Skeletal muscle cell (primary cell): ENCODE measurements around the gene TRIM2.
A peak's percentile ranks its signal among the peaks of the same experiment; 100 is the strongest.

Experiments used
- DNase-seq: peaks from one replicate; pipeline ENCODE4 v3.0.0-alpha.2; 2010; ENCODE audit warnings: low read depth
- H3K4me3 ChIP-seq: 2 replicates; pipeline ENCODE4 v1.5.1; 2011; ENCODE audit warnings: low read depth, mild to moderate bottlenecking, control low read depth, low read length, moderate library complexity

The TRIM2 gene

DNA sequence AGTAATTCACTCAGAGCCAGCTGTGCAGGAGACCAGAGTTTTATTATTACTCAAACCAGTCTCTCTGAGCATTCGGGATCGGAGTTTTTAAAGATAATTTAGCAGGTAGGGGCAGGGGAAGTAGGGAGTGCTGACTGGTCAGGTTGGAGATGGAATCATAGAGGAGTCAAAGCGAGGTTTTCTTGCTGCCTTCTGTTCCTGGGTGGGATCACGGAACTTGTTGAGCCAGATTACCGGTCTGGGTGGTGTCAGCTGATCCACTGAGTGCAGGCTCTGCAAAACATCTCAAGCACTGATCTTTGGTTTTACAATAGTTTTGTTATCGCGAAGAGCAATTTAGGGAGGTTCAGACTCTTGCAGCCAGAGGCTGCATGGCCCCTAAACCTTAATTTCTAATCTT, 63.6 kb downstream of the TRIM2 start:
- H3K4me3 ChIP-seq, result no peak overlapping the region
- no peak for DNase-seq

DNA sequence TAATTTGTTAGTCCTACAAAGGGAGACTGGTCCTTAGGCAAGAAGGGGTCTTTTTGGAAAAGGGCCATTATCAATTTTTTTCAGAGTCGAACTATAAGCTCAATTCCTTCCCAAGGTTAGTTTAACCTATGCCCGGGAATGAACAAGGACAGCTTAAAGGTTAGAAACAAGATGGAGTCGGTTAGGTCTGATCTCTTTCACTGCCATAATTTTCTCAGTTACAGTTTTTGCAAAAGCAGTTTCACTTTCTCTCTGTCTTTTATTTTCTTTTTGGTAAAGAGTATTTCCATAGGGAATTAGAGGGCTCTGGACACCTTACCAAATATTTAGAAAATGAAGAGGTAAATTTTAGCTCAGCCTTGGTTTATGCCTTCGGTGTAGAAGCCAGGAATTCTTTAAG, 64.1 kb downstream of the TRIM2 start:
- DNase-seq, result no peak
- no peak overlapping the region for H3K4me3 ChIP-seq

DNA sequence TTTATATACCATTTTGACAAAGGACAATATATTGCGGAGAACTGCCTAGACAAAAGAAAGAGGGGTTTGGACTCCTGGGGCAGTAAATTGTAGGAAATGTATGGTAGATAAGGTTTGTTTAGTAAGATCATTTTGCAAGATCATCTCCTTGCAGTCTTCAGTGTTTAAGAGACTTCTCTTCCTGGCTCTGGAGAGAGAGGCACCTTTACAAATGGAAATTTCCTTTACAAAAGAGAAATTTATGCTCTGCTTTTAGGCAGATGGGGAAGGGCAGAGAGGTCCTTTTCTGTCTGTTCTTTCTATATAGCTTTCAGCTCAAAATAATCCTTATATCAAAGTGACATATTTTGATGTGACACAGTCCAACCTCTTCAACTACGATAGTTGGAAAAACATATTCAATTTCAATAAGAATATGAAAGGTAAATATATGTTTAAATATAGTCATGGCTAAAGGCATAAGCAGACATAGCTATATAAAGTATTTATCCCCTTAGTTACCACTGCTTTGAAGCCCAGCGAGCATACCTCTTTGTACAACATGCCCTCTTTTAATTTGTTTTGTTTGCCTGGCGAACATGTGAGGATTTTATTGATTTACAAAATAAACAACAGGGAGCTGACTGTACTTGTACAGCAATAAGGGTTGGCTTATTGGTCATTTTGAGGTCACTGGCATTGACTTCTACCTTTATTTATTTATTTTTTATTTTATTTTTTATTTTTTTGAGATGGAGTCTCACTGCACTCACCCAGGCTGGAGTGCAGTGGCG, 65.2 kb downstream of the TRIM2 start:
- H3K4me3 ChIP-seq, result no peak overlapping the region
- DNase-seq, result no peak

DNA sequence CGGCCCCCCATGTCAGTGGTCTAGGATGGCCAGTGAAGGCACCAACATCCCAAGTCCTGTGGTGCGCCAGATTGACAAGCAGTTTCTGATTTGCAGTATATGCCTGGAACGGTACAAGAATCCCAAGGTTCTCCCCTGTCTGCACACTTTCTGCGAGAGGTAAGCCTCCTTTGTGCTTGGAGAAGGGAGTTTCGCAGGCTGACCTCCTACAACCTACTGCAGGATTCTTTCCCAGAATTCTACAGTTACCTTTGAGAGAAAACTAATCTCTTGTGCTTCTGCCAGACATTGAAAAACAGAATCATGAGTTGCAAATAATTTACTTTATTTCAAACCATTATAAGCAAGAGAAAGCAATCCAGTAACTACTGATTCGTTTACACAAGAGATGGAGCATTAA, 66.1 kb downstream of the TRIM2 start:
- no peak overlapping the region for H3K4me3 ChIP-seq
- DNase-seq, result no peak

DNA sequence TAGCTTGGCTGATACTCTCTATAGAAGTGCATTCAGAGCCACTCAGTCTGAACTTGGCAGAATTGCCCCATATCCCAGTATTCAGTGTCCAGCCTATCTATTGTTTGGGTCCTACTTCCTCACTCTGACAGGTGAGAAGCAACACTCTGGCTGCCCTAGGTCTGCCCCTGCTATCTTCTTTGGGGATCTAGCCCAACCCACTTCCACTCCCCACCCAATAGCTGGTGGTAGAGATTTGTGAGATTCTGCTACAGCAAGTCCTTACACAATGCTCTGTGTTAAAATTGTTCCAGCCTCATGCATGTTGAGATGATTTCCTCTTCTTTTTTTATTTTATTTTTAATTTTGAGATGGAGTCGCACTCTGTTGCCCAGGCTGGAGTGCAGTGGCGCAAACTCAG, 67.6 kb downstream of the TRIM2 start:
- DNase-seq, result no peak
- H3K4me3 ChIP-seq, result no peak overlapping the region

DNA sequence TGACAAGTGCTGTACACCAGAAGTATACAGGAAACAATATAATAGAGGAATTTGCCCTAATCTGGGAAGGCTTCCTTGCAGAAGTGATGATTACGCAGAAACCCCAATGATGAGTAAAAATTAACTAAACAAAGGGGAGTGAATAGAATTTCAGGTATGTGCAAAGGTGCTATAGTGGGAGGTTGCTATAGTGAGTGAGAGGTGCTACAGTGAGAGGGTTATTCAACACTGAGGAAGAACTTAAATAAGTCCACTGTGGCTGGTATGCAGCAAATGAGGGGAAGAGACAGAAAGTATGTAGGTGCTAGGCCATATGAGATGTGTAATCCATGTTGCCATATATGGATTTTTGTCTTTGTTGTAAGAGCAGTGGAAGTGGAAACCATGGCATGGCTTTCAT, 69.5 kb downstream of the TRIM2 start:
- no peak for DNase-seq

DNA sequence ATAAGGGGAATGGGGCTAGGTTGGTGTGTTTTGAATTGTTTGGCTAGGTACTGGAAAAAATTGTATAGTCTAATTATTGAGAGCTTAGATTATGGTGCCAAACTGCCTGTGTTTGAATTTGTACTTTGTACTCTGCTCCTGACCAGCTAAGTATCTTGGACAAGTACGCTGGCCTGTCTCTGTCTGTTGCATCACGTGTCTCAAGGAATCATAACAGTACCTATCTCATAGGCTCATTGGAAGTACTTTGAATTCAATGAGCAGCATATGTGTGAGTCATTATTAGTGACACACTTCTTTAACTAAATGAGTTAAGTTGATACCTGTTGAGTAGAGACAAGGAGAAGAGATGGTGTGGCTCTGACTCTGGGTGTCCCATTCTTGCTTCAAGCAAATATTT, 70.7 kb downstream of the TRIM2 start:
- H3K4me3 ChIP-seq, result no peak overlapping the region
- no peak for DNase-seq

More for the DNA sequence above, 69.5 kb downstream of the TRIM2 start:
- no peak overlapping the region for H3K4me3 ChIP-seq

DNA sequence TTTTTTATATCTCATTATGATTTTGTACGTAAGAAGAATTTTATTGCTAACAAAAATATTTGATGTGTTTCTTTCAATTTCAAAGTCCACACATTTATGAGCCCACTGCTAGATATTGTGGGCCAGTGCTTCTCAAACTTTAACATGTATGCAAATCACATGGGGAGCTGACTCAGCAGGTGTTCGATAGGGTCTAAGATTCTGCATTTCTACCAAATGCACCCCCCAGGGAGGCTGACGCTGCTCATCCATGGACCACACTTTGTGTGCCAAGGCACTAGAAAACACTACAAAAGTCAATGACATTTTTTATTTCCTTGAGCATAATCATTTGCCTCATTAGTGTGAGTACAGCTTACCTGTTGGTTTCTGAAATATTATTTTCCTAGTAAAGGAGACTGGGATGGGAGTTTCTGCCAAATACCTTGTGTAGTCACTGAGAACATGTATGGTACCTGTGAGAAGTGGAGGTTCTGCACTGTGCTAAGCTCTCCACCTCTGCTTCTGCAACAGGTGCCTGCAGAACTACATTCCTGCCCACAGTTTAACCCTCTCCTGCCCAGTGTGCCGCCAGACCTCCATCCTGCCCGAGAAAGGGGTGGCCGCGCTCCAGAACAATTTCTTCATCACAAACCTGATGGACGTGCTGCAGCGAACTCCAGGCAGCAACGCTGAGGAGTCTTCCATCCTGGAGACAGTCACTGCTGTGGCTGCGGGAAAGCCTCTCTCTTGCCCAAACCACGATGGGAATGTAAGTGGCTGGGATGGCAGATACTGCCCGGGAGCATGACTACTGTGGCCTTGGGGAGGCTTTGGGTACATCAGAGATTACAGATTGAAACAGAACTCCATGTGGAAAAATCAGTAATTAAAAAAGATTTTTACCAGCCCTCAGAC, 71.4 kb downstream of the TRIM2 start:
- H3K4me3 ChIP-seq, result no peak overlapping the region
- DNase-seq, result no peak

DNA sequence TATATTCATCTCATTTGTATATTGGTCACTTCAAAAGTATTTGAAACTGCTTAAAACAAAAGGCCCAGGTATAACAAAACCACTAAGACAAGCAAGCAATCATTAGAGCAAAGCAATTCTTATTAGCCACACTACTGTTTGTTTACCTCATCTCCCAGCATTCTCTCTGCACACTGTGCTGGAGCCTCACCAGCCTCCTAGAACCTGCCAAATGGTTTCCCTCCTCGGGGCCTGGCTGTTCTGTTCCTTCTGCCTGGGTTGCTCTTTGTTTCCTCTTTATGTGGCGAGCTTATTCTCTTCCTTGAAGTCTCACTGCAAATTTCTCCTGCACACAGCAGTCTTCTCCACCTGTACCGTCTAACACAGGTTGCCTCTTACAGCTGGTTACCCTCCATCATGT, 72.7 kb downstream of the TRIM2 start:
- no peak overlapping the region for H3K4me3 ChIP-seq
- no peak for DNase-seq

DNA sequence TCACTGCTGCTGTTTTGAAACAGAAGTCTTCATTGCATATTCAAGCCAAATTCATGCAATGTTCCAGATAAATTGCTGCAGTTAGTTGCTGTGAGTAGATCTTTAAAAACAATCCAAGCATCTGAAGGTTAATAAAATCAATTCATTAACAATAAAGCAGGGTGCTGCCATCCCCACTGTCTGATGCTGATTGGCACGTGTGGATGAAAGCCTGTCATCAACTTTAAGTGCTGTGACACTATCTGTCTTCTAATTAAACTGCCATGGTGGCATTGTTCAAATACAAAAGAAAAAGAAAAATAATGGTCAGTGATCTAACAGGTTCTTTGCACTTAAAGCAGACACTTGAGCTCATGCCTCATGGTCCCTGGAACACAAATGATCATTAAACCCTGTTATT, 77.2 kb downstream of the TRIM2 start:
- no peak overlapping the region for H3K4me3 ChIP-seq
- DNase-seq, result no peak

DNA sequence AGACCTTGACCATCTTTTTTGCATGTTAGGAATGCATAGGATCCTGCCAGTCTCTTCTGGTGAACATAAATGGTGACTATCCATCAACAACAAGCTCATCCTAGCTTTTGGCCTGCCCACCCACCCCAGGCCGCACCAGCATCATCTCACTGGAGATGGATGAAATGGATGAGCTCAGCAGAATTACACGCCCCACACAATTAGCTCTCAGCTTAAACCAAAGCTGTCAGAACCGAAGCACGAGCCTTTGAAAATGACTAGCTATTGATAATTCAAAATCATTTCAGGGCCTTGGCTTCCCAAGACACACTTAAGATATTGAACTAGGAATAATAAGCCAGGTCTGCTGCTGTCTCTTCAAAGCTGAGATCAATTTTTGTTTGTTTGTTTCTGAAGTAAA, 77.8 kb downstream of the TRIM2 start:
- DNase-seq, result no peak
- no peak overlapping the region for H3K4me3 ChIP-seq

DNA sequence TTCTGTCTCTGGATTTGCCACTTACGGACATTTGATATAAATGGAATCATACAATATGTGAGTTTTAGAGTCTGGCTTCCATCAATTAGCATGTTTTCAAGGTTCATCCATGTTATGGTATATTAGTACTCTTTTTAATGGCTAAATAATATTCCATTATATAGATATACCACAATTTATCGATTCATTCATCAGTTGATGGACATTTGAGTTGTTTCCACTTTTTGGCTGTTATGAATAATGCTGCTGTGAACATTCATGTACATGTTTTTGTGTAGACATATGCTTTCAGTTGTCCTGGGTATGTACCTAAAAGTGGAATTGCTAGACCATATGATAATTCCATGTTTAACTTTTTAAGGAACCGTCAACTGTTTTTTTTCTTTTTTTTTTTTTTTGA, 79.0 kb downstream of the TRIM2 start:
- no peak for DNase-seq
- no peak overlapping the region for H3K4me3 ChIP-seq

DNA sequence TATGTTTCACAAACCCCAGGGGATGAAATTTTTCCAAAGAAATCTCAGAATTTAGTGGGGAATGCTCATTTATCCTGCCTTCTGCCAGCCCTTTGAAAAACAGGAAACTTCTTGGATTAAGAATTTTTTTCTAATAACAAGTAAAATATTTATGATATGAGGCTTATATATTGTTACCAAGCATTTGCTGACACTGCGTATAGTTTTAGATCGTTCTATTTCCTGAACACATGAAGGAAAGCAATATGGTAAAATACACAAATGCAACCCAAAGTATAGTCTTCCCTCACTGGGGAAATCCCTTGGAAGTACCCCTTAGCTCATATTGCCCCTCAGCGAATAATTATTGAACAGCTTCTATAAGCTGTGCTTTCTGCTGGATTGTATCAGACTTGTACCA, 85.9 kb downstream of the TRIM2 start:
- no peak for DNase-seq
- no peak overlapping the region for H3K4me3 ChIP-seq

DNA sequence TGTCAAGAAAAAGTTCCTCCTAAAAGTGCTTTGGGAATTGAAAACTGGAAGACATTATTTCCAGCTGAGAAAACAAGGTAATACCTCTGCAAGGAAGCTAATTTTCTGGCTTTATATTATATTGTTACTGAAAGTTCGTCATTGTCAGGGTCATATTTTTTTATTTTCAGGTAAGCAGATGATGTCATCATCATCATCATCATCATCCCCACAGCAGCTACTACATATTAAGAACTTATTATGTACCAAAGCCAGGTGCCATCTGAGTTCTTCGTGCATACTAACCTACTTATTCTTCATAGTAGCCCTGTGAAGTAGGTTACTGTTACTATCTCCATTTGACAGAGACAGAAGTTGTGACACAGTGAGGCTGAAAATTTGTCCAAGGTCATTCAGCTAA, 87.3 kb downstream of the TRIM2 start:
- no peak overlapping the region for H3K4me3 ChIP-seq
- DNase-seq, result no peak

DNA sequence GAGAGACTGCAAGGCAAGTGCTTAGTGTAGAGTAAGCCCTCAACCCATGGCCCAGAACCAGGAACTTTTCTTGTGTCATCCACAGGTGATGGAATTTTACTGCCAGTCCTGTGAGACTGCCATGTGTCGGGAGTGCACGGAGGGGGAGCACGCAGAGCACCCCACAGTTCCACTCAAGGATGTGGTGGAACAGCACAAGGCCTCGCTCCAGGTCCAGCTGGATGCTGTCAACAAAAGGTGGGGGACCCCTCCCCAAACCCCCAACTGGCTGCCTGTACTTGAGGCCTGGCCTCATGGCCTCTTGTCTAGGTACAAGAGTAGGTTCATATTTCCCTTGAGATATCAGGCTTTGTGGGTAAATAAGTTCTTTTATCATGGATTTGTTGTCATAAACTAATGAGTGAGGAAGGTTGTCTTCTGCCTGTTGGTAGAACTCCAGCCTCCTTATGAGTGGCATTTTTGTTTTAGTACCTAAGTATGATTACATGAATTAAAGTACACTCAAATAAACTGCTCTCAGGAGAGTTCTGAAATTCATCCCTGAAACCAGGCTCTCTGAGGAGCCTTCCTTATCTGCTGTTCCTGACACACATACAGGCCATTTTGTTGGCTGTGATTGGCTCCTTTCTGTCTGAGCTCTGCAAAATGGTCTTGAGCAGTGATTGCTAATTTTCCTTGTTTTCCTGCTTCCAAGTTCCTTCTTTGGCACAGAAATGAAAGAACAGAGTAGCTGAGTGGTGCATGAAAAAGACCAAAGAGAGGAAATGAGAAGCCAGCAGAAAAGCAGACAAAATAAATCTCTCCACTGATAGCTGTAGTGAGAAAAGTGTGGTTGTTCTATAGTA, 88.9 kb downstream of the TRIM2 start:
- no peak for DNase-seq
- H3K4me3 ChIP-seq, result no peak overlapping the region

DNA sequence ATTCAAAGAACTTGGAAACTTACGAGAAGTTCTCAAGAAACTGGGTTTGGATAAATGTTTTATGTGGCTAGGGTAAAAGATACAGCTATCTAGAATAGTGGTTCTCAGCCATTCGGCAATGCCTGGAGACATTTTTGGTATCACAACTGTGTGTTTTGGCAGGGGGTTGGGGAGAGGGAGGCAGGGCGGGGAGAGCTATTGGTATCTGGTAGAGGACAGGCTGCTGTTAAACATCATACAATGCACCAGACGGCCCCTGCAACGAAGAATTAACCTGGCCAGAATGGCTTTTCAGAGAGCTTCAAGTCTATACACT, 89.5 kb downstream of the TRIM2 start:
- H3K4me3 ChIP-seq, result no peak overlapping the region
- DNase-seq, result no peak

DNA sequence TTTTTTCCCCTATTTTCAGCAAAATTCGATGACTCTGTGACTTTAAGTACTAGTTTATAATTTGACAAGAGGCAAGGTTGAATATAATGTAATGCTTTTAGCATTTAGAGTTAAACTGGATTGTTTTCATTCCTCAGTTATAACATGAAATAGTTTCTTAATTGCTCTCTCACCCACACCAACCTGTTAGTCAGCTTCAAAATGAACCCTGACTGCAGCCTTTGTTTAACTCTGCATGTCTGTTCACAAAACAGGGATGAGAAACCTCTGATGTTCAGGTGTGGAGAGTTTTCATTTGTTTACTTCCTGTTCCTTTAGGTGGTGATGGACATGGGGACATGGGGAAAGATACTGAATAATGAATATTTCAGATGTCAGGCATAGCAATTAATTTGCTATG, 90.4 kb downstream of the TRIM2 start:
- no peak overlapping the region for H3K4me3 ChIP-seq
- no peak for DNase-seq

DNA sequence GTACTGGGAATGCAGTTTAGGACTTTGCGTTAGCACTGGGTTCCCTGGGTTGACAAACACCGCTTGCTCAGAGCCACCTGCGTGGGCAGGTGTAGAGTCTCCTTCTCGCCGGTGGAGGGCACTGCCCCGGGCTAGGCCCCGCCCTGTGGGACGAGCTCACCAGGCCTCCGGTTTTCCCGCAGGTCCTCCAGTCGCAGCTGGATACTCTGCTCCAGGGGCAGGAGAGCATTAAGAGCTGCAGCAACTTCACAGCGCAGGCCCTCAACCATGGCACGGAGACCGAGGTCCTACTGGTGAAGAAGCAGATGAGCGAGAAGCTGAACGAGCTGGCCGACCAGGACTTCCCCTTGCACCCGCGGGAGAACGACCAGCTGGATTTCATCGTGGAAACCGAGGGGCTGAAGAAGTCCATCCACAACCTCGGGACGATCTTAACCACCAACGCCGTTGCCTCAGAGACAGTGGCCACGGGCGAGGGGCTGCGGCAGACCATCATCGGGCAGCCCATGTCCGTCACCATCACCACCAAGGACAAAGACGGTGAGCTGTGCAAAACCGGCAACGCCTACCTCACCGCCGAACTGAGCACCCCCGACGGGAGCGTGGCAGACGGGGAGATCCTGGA, 91.0 kb downstream of the TRIM2 start:
- no peak overlapping the region for H3K4me3 ChIP-seq
- no peak for DNase-seq

DNA sequence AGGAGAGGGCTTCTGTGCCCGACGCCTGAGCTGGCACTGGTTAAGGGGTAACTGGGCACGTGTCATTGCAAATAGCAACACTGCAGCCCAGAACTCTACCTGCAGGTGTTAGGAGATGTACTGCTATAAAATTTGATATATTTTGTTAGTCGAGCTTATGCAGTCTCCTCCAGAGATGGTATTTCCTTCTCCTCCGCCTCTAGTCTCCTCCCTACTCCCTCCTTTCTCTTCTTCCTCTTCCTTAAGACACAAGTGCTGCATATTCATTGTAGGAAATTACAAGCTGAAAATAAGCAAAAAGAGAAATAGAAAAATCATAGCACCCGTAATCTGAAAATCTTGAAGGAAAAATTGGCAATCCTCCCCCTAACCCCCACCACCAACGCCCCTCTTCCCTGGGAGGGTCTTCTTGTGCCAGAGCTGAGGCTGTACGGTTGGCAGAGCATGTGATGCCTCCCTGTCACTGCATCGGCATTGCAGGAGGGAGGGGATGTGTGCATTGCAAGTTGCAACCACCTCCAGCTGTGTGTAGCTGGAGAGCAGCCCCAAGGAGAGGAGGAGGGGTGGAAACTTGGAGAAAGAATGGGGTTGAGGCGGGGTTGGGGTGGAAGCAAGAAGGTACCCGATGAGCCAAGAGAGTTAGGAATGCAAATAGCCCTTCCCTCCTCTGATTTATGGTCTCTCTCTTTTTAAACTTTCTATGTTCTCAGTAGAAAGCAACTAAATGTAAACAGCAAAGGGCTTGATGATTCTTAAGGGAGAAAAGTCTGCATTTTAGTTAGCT, 92.0 kb downstream of the TRIM2 start:
- H3K4me3 ChIP-seq, result no peak overlapping the region
- DNase-seq, result peak; percentile 56
